GM12865 (cell line): ENCODE data around the gene PROSER3.

Experiments used
- DNase-seq: peaks from one replicate; pipeline ENCODE4 v3.0.0; 2010; ENCODE audit warnings: low read depth
- H3K4me3 ChIP-seq: 2 replicates; pipeline ENCODE4 v1.5.1; 2011; ENCODE audit warnings: mild to moderate bottlenecking, low read depth, low read length, control low read depth
- TF ChIP-seq, protein P1 (sequence below): IDR thresholded peaks from 2 replicates; pipeline ENCODE4 v1.5.1; 2011; ENCODE audit warnings: low read length, control low read depth, low read depth, inconsistent platforms; ENCODE audit not compliant: insufficient read depth; ENCODE audit errors: missing control alignments

PROSER3 gene

DNA sequence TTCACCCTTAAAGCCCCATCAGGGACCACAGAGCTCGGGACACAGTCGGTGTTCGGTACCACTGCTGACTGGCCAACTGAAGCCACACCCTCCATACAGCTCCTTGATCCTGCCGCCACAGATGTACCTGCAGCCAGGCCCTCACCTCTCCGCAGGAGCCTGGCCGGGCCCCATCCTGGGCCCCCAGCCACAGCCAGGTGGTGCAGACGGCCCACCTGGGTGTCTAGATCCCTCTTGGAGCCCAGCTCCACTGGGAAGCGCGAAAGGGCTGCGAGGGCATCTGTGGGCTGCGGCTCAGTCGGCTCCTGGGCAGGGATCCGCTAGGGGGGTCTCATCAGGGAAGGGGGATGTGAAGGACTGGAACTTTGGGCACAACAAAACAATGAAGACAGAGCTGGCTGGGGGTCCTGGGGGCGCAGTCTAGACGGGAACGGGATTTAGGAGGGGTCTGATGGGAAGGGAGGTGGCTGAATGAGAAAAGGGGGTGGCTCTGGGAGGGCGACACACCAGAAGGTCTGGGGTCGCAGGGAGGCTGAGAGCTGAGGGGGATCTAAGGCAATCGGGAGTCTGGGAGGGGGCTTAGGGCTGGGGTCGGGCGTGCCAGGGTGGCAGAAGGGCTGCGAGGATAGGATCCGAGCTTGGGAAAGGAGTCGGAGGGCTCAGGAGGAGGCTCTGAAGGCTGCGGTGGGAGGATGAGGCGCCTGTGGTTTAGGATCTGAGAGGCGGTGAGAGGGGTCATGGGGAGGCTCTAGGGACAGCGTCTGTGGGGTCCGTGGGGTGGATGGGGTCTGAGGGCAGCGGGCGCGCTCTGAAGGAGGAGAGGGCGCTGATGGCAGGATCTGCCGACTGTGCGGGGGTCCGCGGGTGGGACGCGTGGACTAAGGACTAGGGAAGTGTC lies 38.9 kb downstream of the PROSER3 start:
- TF ChIP-seq, protein P1, sequence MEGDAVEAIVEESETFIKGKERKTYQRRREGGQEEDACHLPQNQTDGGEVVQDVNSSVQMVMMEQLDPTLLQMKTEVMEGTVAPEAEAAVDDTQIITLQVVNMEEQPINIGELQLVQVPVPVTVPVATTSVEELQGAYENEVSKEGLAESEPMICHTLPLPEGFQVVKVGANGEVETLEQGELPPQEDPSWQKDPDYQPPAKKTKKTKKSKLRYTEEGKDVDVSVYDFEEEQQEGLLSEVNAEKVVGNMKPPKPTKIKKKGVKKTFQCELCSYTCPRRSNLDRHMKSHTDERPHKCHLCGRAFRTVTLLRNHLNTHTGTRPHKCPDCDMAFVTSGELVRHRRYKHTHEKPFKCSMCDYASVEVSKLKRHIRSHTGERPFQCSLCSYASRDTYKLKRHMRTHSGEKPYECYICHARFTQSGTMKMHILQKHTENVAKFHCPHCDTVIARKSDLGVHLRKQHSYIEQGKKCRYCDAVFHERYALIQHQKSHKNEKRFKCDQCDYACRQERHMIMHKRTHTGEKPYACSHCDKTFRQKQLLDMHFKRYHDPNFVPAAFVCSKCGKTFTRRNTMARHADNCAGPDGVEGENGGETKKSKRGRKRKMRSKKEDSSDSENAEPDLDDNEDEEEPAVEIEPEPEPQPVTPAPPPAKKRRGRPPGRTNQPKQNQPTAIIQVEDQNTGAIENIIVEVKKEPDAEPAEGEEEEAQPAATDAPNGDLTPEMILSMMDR = no peak
- H3K4me3 ChIP-seq = no peak overlapping the region
- DNase-seq = no peak

DNA sequence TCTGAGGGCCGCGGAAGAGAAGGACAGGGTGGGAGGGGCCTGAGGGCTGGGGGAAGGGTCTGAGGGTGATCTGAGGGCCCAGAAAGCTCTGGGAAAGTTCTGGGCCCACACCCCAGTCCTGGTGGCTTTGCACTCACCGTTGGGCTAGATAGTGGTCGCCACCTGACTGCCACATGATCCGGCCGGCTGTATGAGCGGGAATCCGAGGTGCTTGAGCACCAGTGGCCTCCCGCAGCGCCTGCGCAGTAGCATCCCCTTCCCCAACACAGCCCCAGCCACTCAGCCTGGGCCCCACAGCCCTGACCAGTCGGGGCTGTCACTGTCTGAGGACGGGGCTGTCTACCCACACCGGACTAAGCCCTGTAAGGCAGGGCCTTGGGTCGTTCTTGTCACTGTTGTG lies 39.7 kb downstream of the PROSER3 start:
- DNase-seq = no peak
- no peak overlapping the region for H3K4me3 ChIP-seq
- TF ChIP-seq, protein P1 = no peak

DNA sequence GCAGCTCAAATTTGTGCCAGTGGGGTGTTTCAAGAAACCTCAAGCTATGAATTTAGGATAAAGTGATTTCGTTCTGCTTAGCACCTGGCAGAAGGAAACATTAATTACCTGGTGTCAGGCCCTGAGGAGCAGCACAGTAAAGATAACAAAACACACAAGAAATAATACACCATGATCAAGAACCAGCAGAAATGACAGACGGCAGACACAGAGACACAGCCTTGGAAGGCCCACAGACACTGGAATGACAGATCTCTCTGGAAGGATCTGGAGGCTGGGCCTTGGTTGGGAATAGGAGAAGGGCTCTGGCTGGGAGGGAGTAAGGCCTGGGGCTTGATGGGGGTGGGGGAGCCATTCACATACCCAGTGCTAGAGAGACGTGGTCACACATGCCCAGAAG lies 43.9 kb downstream of the PROSER3 start:
- H3K4me3 ChIP-seq = no peak overlapping the region

DNA sequence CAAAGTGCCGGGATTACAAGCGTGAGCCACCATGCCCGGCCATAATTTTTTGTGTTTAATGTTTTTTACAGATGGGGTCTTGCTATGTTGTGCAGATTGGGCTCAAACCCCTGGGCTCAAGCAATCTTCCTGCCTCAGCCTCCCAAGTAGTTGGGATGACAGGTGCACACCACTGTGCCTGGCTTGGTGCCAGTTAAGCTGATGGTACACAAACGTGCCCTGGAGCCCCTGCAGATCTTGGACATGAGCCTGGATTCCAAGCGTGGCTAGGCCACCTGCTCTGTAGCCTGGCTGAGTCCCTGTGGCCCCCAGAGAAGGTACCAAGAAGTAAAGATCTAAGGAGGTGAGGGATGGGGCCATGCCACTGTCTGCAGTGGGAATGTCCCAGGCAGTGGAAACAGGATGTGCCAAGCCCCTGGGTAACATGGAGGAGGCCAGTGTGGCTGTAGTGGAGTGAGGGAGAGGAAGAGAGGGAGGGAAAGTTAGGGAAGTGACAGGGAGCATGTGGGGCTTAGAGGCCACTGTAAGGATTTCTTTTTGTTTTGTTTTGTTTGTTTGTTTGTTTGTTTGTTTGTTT lies 47.6 kb downstream of the PROSER3 start:
- no peak overlapping the region for H3K4me3 ChIP-seq
- TF ChIP-seq, protein P1 = no peak
- DNase-seq = no peak

More for the DNA sequence above, 43.9 kb downstream of the PROSER3 start:
- TF ChIP-seq, protein P1 = no peak
- no peak for DNase-seq

DNA sequence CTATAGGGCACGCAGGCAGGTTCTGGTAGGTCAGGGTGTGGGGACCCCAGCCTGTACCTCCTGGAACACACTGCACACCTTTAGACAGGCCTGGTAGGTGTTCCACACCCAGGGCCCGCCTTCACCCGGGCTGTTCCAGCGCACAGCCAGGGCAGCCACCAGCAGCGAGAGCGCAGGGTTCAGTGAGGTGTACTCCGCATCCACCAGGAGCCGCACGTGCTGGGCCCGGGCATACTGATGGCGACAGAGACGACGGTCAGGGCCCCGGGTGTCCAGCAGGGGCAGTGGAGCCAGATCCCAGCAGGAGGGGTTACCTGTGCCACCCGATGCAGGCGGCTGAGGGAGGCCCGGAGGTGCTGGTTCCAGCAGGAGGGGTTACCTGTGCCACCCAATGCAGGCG lies 48.6 kb downstream of the PROSER3 start:
- DNase-seq = no peak
- no peak overlapping the region for H3K4me3 ChIP-seq
- TF ChIP-seq, protein P1 = no peak

DNA sequence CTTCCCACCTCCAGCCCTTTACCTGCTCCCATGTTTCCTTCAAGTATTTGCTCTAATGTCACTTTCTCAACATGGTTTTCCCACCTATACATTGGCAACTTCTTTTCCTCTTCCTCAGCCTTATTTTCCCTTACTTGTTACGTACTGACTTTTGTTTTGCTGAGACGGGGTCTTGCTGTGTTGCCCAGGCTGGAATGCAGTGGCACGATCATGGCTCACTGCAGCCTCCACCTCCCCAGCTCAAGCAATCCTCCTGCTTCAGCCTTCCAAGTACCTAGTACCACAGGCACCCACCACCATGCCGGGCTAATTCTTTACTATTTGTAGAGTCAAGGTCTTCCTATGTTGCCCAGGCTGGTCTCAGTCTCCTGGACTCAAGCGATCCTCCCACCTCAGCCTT lies 49.7 kb downstream of the PROSER3 start:
- no peak for DNase-seq
- TF ChIP-seq, protein P1 = no peak

More for the DNA sequence above, 49.7 kb downstream of the PROSER3 start:
- H3K4me3 ChIP-seq = no peak overlapping the region
